GM12878 (cell line): ENCODE data around the gene MRTFB. TPM values are rescaled to one million over a fixed set of nuclear protein-coding genes. Genes with fewer than 3 reads are reported as not detected.

Experiments used
- ATAC-seq: fragments of 200-7000 bp; cut with Tn5 transposase; 3 replicates; pipeline ENCODE4 v1.9.1; 2020; ENCODE audit warnings: mild to moderate bottlenecking, moderate library complexity
- BruUV-seq: library from RNA; stranded (reverse); fragments of 400-500 nt; replicated peaks from 2 replicates; lab custom pipeline; 2021; lab: Mats Ljungman, UMichigan
- CTCF ChIA-PET: fragments of 300-600 bp; sonication (Branson Sonifier 250); formaldehyde crosslinking; extraction: SDS; loops from one replicate; lab custom pipeline; 2021; ENCODE audit warnings: inconsistent platforms; lab: Yijun Ruan, JAX
- POLR2A ChIA-PET: fragments of 350-600 bp; formaldehyde crosslinking; extraction: SDS; loops from one replicate; lab custom pipeline; 2021; ENCODE audit warnings: inconsistent platforms; lab: Charles Lee
- RAD21 ChIA-PET: fragments of 300-600 bp; sonication (Branson Sonifier 250); formaldehyde crosslinking; loops from one replicate; lab custom pipeline; 2023; ENCODE audit warnings: antibody characterized with exemption; ENCODE audit not compliant: unreplicated experiment; lab: Charles Lee
- SMC1A ChIA-PET: fragments of 300-600 bp; sonication (Branson Sonifier 250); formaldehyde crosslinking; loops from one replicate; lab custom pipeline; 2023; ENCODE audit not compliant: unreplicated experiment, uncharacterized antibody; lab: Charles Lee
- DNase-seq: peaks from one replicate; pipeline ENCODE4 v3.0.0-alpha.2; 2011; ENCODE audit warnings: low read depth, low spot score
- FAIRE-seq: peaks from 3 replicates; lab custom pipeline; 2011; peaks lifted over from hg19 to GRCh38; lab: Jason Lieb, UNC
- H2AFZ ChIP-seq: 2 replicates; pipeline ENCODE4 v1.6.0; 2011; ENCODE audit warnings: low read depth, low read length, control low read depth; ENCODE audit not compliant: control insufficient read depth
- H3K27ac ChIP-seq: 2 replicates; pipeline ENCODE4 v1.5.1; 2011; ENCODE audit warnings: control low read depth; ENCODE audit not compliant: control insufficient read depth, insufficient read depth
- H3K27me3 ChIP-seq, 2 experiments: replicated peaks in 1 of 2; 2 replicates each; pipeline versions ENCODE4 v1.6.0 to v1.6.1; 2011; ENCODE audit warnings: low read length in 1 of 2; ENCODE audit not compliant: control insufficient read depth in 2 of 2, insufficient read depth in 2 of 2
- H3K36me3 ChIP-seq, 2 experiments: 2 replicates each; pipeline ENCODE4 v1.5.1; 2011; ENCODE audit warnings: low read length in 1 of 2; ENCODE audit not compliant: control insufficient read depth in 2 of 2, insufficient read depth in 2 of 2
- H3K4me1 ChIP-seq: 2 replicates; pipeline ENCODE4 v1.6.1; 2011; ENCODE audit warnings: mild to moderate bottlenecking, low read length, moderate library complexity, mixed read lengths; ENCODE audit not compliant: control insufficient read depth, insufficient read depth
- H3K4me2 ChIP-seq: 2 replicates; pipeline ENCODE4 v1.6.0; 2011; ENCODE audit warnings: control low read depth; ENCODE audit not compliant: control insufficient read depth, insufficient read depth
- H3K4me3 ChIP-seq: fragments of 200-600 bp; sonication (generic); 2 replicates; pipeline ENCODE4 v1.5.1; 2016
- H3K79me2 ChIP-seq: 2 replicates; pipeline ENCODE4 v1.6.0; 2011; ENCODE audit warnings: low read length; ENCODE audit not compliant: control insufficient read depth, insufficient read depth
- H3K9ac ChIP-seq: 2 replicates; pipeline ENCODE4 v1.8.0; 2011; ENCODE audit warnings: low read length, control low read depth, mixed read lengths; ENCODE audit not compliant: control insufficient read depth, insufficient read depth
- H3K9me3 ChIP-seq: replicated peaks from 3 replicates; pipeline ENCODE4 v1.5.1; 2011; ENCODE audit warnings: mild to moderate bottlenecking, low read length; ENCODE audit not compliant: control insufficient read depth, insufficient read depth
- H4K20me1 ChIP-seq: 2 replicates; pipeline ENCODE4 v1.6.0; 2011; ENCODE audit not compliant: control insufficient read depth, insufficient read depth
- BHLHE40 ChIP-seq, 2 experiments: fragments of 450-650 bp in 1 of 2; IDR thresholded peaks; 2 replicates each; pipeline ENCODE4 v1.6.1; 2011 to 2017; ENCODE audit warnings: low read depth in 2 of 2, borderline replicate concordance in 1 of 2, improper control_type of control experiment in 1 of 2, low read length in 1 of 2, mild to moderate bottlenecking in 1 of 2
- CREB1 ChIP-seq: IDR thresholded peaks from 2 replicates; pipeline ENCODE4 v1.6.1; 2012; ENCODE audit warnings: low read depth, mild to moderate bottlenecking, inconsistent platforms
- MXI1 ChIP-seq: fragments of 150-350 bp; IDR thresholded peaks from 2 replicates; pipeline ENCODE4 v1.6.1; 2011; ENCODE audit warnings: low read depth, mild to moderate bottlenecking, inconsistent platforms, low read length, improper control_type of control experiment
- MYB ChIP-seq: fragments of 150-350 bp; IDR thresholded peaks from 2 replicates; pipeline ENCODE4 v1.6.1; 2014; ENCODE audit warnings: mild to moderate bottlenecking, low read depth, low read length, borderline replicate concordance
- NFIC ChIP-seq: IDR thresholded peaks from 2 replicates; pipeline ENCODE4 v1.6.1; 2012; ENCODE audit warnings: low read depth, mild to moderate bottlenecking, inconsistent platforms, low read length, moderate library complexity
- POLR2A ChIP-seq: IDR thresholded peaks from 2 replicates; pipeline ENCODE4 v1.6.1; 2011; ENCODE audit warnings: low read depth, mild to moderate bottlenecking, low read length
- POU2F2 ChIP-seq: IDR thresholded peaks from 3 replicates; pipeline ENCODE4 v1.6.1; 2011; ENCODE audit warnings: low read depth, mild to moderate bottlenecking, low read length, borderline replicate concordance
- SMARCA5 ChIP-seq: fragments of 450-650 bp; IDR thresholded peaks from 2 replicates; pipeline ENCODE4 v1.6.1; 2017; ENCODE audit warnings: mild to moderate bottlenecking
- SREBF1 ChIP-seq: IDR thresholded peaks from 2 replicates; pipeline ENCODE4 v1.6.1; 2012; ENCODE audit warnings: mild to moderate bottlenecking, low read length
- TBL1XR1 ChIP-seq: IDR thresholded peaks from 2 replicates; pipeline ENCODE4 v1.6.1; 2012; ENCODE audit warnings: low read depth, low read length, improper control_type of control experiment
- ZNF207 ChIP-seq: fragments of 450-650 bp; IDR thresholded peaks from 2 replicates; pipeline ENCODE4 v1.6.1; 2014; ENCODE audit warnings: antibody characterized with exemption, mild to moderate bottlenecking, borderline replicate concordance
- ZNF217 ChIP-seq: fragments of 450-650 bp; IDR thresholded peaks from 2 replicates; pipeline ENCODE4 v1.6.1; 2017; ENCODE audit warnings: antibody characterized with exemption, mild to moderate bottlenecking
- WGBS: methylation state at CpG from one replicate; pipeline ENCODE4 v1.1.6; 2016; ENCODE audit warnings: low lambda C conversion rate; ENCODE audit not compliant: insufficient replicate concordance, insufficient coverage; ENCODE audit errors: missing lambda C conversion rate; 5-methylcytosine and 5-hydroxymethylcytosine counted together
- in situ Hi-C: fragments of 300-500 bp; cut with MboI; formaldehyde crosslinking; loops from 9 replicates; pipeline ENCODE4 v1.14.3; 2018; ENCODE audit warnings: mixed read lengths
- intact Hi-C: fragments of 100-400 bp; cut with micrococcal nuclease; formaldehyde crosslinking; loops from one replicate; pipeline ENCODE4 v1.14.2; 2022; ENCODE audit not compliant: unreplicated experiment
- polyA plus RNA-seq, 11 experiments: library from polyadenylated mRNA; depleted of rRNA in 4 of 11; unstranded in 6 of 11; stranded (reverse) in 5 of 11; fragments of >200 nt; fragmentation: Nextera tagmentation in 4 of 11; fragmentation: Illumina TruSeq in 1 of 11; extraction: Ambion mirVana in 4 of 11; extraction: Trizol in 1 of 11; gene quantifications; 1 replicate in 1 of 11; 2 replicates in 10 of 11; pipeline versions ENCODE4 v1.2.1 to v1.2.3, GENCODE V29; 2011 to 2016; ENCODE audit warnings: inconsistent platforms in 2 of 11, missing spikeins in 2 of 11, low read depth in 1 of 11
- total RNA-seq, 4 experiments: library from RNA; depleted of rRNA in 3 of 4; stranded (reverse); fragments of >200 nt in 3 of 4; fragmentation: Illumina TruSeq in 1 of 4; extraction: Trizol in 1 of 4; gene quantifications; 2 replicates each; pipeline versions ENCODE4 v1.2.1 to v1.2.3, GENCODE V29; 2013 to 2021
- TF ChIP-seq, protein P1 (sequence below): IDR thresholded peaks from 2 replicates; pipeline ENCODE4 v1.6.1; 2012; ENCODE audit warnings: mild to moderate bottlenecking, low read depth, low read length
- TF ChIP-seq, protein P2 (sequence below): IDR thresholded peaks from 2 replicates; pipeline ENCODE4 v1.6.1; 2011; ENCODE audit warnings: borderline replicate concordance, low read depth, mild to moderate bottlenecking, moderate library complexity, mixed read lengths, low read length; ENCODE audit not compliant: insufficient read depth; ENCODE audit errors: extremely low read length
- TF ChIP-seq, protein P3 (sequence below): fragments of 450-650 bp; IDR thresholded peaks from 2 replicates; pipeline ENCODE4 v1.6.1; 2017; ENCODE audit warnings: antibody characterized with exemption, mild to moderate bottlenecking, moderate library complexity

MRTFB gene
- total and polyA plus RNA-seq, 10 of the 15 experiments (the other 5 are each of a cell fraction or from before 2014, with no cell fraction given): 2.1 to 14.3 (median 8.0) TPM

DNA sequence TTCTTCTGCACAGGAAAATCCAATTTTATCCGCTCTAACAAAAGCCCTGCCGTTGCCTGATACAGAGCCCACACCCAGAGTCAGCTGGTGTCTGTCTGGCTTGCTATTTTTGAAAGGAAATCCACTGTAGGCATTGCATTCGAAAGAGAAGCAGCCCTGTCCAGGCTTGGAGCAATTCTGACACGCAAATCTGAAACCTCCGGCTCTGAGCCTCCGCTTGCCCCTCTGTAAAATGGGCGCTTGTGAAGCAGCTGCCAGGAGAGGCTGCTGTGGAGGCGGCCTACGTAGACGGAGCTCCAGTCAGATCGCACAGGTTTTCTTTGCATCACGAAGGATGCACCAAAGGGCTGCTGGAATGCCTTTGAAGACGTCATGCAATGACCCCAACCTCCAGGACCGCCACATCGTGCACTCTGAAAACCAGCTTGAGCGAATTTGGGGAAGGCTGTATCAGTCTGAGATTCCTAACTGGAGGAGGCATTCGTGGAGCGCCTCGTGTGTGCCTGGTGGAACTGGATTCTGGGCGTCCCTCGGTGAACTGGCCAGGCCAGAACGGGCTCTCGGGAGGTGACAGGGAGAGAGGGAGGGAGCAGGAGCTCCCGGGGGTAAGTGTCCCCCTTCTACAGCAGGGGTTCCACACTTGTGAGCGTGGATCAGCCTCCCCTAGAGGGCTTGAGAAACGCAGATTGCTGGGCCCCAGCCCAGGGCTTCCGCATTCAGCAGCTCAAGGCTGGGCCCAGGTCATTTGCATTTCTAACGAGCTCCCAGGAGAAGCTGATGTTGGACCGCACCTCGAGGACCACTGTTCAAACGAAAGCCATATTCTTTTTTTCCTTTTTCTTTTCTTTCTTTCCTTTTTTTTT, 215.5 kb downstream of the MRTFB start:
- Histone ChIP-seq H2AFZ (peak overlapping the region; percentile 96), H3K4me2 (peak overlapping the region; percentile 94), H3K9ac (peak overlapping the region; percentile 60), H3K4me1 (peaks cover 8% of the 10 kb centered on the region), H3K9me3 (peaks cover 8% of the 10 kb centered on the region), H3K79me2 (no peaks in the 10 kb centered on the region), H4K20me1 (no peaks in the 10 kb centered on the region), H3K27ac (peak overlapping the region; percentile 76), H3K4me3 (peak overlapping the region; percentile 89), H3K36me3 (no peaks in the 10 kb centered on the region), H3K27me3 (no peaks in the 10 kb centered on the region)
- DNase-seq (no peak), FAIRE-seq (peak; percentile 62), ATAC-seq (peak; percentile 79)
- BruUV-seq: no TSS peak
- ChIA-PET CTCF (interaction anchor here (0.6 to 4.0 kb wide), 22 partner anchors 9 to 369 kb away, joined by 3 to 31 read pairs (median 5); partner anchors contain the start of gene ERCC4), RAD21 (interaction anchor here (0.7 to 3.3 kb wide), 20 partner anchors 9 to 367 kb away, joined by 3 to 39 read pairs (median 5); partner anchors contain the start of gene ERCC4), POLR2A (interaction anchor here (0.5 to 1.7 kb wide), 6 partner anchors 12 to 330 kb away, joined by 3 to 9 read pairs (median 3); no protein-coding TSS in a partner anchor), SMC1A (interaction anchor here (0.9 to 4.3 kb wide), 19 partner anchors 10 to 367 kb away, joined by 3 to 48 read pairs (median 4); partner anchors contain the start of gene ERCC4)
- in situ Hi-C loops: loop anchor here (5.0 kb wide), 2 partner anchors 241 to 364 kb away; partner anchors contain the start of gene ERCC4
- intact Hi-C loops: no loop called here
- WGBS: 25% methylated on average over 31 of the region's 31 CpGs
- TF ChIP-seq POLR2A (peak; percentile 13; the same call in 1 of the 2 replicates), ZNF207 (no peak), NFIC (no peak), SMARCA5 (peak; percentile 95), BHLHE40 (IDR thresholded peaks at IDR 0.05; ENCODE audit: borderline replicate concordance in 1 of 2, low read depth in 2 of 2, low read length in 1 of 2) (no peak), TBL1XR1 (no peak), POU2F2 (peak; percentile 20; the same call in 1 of the 3 replicates), SREBF1 (no peak), MXI1 (no peak), ZNF217 (peak; percentile 93), MYB (no peak), CREB1 (peak; percentile 56)
- TF ChIP-seq, protein P1, sequence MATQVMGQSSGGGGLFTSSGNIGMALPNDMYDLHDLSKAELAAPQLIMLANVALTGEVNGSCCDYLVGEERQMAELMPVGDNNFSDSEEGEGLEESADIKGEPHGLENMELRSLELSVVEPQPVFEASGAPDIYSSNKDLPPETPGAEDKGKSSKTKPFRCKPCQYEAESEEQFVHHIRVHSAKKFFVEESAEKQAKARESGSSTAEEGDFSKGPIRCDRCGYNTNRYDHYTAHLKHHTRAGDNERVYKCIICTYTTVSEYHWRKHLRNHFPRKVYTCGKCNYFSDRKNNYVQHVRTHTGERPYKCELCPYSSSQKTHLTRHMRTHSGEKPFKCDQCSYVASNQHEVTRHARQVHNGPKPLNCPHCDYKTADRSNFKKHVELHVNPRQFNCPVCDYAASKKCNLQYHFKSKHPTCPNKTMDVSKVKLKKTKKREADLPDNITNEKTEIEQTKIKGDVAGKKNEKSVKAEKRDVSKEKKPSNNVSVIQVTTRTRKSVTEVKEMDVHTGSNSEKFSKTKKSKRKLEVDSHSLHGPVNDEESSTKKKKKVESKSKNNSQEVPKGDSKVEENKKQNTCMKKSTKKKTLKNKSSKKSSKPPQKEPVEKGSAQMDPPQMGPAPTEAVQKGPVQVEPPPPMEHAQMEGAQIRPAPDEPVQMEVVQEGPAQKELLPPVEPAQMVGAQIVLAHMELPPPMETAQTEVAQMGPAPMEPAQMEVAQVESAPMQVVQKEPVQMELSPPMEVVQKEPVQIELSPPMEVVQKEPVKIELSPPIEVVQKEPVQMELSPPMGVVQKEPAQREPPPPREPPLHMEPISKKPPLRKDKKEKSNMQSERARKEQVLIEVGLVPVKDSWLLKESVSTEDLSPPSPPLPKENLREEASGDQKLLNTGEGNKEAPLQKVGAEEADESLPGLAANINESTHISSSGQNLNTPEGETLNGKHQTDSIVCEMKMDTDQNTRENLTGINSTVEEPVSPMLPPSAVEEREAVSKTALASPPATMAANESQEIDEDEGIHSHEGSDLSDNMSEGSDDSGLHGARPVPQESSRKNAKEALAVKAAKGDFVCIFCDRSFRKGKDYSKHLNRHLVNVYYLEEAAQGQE: no peak
- TF ChIP-seq, protein P2, sequence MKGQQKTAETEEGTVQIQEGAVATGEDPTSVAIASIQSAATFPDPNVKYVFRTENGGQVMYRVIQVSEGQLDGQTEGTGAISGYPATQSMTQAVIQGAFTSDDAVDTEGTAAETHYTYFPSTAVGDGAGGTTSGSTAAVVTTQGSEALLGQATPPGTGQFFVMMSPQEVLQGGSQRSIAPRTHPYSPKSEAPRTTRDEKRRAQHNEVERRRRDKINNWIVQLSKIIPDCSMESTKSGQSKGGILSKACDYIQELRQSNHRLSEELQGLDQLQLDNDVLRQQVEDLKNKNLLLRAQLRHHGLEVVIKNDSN: no peak
- TF ChIP-seq, protein P3, sequence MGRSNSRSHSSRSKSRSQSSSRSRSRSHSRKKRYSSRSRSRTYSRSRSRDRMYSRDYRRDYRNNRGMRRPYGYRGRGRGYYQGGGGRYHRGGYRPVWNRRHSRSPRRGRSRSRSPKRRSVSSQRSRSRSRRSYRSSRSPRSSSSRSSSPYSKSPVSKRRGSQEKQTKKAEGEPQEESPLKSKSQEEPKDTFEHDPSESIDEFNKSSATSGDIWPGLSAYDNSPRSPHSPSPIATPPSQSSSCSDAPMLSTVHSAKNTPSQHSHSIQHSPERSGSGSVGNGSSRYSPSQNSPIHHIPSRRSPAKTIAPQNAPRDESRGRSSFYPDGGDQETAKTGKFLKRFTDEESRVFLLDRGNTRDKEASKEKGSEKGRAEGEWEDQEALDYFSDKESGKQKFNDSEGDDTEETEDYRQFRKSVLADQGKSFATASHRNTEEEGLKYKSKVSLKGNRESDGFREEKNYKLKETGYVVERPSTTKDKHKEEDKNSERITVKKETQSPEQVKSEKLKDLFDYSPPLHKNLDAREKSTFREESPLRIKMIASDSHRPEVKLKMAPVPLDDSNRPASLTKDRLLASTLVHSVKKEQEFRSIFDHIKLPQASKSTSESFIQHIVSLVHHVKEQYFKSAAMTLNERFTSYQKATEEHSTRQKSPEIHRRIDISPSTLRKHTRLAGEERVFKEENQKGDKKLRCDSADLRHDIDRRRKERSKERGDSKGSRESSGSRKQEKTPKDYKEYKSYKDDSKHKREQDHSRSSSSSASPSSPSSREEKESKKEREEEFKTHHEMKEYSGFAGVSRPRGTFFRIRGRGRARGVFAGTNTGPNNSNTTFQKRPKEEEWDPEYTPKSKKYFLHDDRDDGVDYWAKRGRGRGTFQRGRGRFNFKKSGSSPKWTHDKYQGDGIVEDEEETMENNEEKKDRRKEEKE: no peak
